HG03565 (cell line): ENCODE measurements around the gene PHLDB2.

Experiments
- ATAC-seq: cut with Tn5 transposase; IDR thresholded peaks from one replicate; pipeline ENCODE4 v1.9.1; 2021; ENCODE audit warnings: mild to moderate bottlenecking, moderate library complexity; ENCODE audit not compliant: unreplicated experiment

Gene PHLDB2

GRCh38 chr3:112012205-112012992 lies 153.3 kb downstream of the PHLDB2 start:
- no peak for ATAC-seq

DNA sequence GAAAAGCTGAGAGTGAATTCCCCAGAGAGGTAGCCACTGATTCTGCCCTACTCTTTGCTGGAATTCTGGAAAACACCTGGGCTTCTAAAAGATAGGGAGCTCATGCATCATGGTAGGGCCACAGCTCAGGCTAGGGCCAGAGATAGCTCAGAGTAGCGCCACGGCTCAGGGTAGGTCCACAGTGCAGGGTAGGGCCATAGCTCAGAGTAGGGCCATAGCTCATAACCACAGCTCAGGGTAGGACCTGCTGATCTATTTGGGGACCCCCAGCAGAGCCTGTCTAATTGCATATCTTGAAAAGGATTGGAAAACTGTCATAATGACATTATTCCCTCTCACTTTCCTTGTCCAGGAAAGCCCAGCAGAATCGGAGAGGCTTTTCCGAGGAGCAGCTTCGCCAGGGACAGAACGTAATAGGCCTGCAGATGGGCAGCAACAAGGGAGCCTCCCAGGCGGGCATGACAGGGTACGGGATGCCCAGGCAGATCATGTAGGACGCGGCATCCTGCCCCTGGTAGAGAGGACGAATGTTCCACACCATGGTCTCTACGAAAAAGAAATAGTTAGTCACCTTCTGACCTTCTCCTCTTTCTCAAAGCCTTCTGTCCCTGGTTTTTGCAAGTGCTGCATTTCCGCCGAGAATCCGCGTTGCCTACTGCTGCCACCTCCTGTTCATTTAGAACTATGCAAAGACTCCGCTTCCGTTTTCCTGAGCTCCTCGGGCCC lies 154.2 kb downstream of the PHLDB2 start:
- ATAC-seq, result peak; percentile 74

GRCh38 chr3:112013784-112014143 lies 154.7 kb downstream of the PHLDB2 start:
- peak; percentile 20 for ATAC-seq

GRCh38 chr3:112017091-112017490 lies 158.0 kb downstream of the PHLDB2 start:
- ATAC-seq, result no peak

- no peak for ATAC-seq
Observed at GRCh38 chr3:112018712-112019111, 159.6 kb downstream of the PHLDB2 start.

GRCh38 chr3:112019716-112020115 lies 160.7 kb downstream of the PHLDB2 start:
- ATAC-seq, result no peak

GRCh38 chr3:112020674-112021085 lies 161.6 kb downstream of the PHLDB2 start:
- no peak for ATAC-seq
